EL (cell line): ENCODE data around the gene TLR10.
A peak's percentile ranks its signal among the peaks of the same experiment; 100 is the strongest.
"Not testable (repeated sequence)": the region's sequence is repeated elsewhere in the genome, so short reads cannot be mapped to it uniquely, and the experiment has no call there.

ENCODE experiments used
- DNase-seq: peaks from one replicate; pipeline ENCODE4 v3.0.0-alpha.2; 2016

Gene TLR10, protein sequence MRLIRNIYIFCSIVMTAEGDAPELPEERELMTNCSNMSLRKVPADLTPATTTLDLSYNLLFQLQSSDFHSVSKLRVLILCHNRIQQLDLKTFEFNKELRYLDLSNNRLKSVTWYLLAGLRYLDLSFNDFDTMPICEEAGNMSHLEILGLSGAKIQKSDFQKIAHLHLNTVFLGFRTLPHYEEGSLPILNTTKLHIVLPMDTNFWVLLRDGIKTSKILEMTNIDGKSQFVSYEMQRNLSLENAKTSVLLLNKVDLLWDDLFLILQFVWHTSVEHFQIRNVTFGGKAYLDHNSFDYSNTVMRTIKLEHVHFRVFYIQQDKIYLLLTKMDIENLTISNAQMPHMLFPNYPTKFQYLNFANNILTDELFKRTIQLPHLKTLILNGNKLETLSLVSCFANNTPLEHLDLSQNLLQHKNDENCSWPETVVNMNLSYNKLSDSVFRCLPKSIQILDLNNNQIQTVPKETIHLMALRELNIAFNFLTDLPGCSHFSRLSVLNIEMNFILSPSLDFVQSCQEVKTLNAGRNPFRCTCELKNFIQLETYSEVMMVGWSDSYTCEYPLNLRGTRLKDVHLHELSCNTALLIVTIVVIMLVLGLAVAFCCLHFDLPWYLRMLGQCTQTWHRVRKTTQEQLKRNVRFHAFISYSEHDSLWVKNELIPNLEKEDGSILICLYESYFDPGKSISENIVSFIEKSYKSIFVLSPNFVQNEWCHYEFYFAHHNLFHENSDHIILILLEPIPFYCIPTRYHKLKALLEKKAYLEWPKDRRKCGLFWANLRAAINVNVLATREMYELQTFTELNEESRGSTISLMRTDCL

GRCh38 chr4:38782452-38783108 is at the start of gene TLR10:
TSS of gene TLR10 (minus strand) at chr4:38782990. CDS start at chr4:38775590, 7,400 bp downstream.
- peak; percentile 35 for DNase-seq

GRCh38 chr4:38832206-38832605 is 49.4 kb upstream of the TLR10 start:
- no peak for DNase-seq

DNA sequence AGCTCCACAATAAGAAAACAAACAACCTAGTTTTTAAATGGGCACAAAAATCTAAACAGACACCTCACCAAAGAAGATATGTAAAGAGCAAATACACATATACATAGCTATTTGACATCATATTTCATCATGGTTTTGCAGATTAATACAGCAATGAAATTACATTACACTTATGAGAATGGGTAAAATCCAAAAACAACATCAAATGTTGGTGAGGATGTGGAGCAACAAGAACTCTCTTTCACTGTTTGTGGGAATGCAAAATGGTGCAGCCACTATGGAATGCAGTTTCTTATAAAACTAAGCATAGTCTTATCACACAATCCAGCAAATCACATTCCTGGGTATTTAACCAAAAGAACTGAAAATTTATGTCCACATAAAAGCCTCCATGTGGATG is 48.9 kb upstream of the TLR10 start:
- peak; percentile 54 for DNase-seq

DNA sequence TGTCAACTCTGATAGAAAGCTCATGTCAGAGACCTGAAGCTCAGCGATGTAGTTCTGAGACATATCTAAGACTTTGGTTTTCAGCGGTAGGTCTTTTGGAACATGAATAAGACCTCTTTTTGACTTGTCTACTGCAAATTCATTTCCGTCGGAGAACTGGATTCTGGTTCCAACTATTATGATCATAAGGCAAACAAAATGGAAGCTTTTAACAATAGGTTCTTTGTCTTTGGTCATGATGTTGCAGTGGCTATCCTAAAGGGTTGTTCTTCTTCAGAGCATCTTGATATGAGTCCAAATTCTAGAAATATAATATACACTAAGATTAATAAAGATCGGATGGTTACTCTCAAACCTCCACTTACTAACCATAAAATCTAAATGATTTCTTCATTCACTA is 46.4 kb upstream of the TLR10 start:
- DNase-seq: no peak

DNA sequence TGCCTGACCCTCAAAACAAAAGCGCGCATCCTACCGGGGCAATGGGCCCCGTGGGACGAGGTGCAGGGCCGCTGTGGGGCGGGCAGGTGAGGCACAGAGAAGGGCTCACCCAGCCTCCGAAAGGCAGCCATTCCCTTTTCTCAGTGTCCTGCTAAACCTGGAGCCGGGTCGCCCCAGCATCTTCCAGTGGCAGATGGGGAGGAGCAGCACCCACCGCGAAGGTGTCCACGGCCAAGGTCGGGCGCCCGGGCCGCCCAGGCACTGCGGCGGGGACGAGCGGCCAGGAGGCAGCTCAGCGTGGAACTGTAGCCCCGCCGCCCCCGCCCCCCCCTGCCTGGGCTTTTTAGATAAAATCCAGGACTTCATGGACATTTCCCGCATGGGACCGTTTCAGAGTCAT is 41.0 kb upstream of the TLR10 start:
- DNase-seq: no peak

DNA sequence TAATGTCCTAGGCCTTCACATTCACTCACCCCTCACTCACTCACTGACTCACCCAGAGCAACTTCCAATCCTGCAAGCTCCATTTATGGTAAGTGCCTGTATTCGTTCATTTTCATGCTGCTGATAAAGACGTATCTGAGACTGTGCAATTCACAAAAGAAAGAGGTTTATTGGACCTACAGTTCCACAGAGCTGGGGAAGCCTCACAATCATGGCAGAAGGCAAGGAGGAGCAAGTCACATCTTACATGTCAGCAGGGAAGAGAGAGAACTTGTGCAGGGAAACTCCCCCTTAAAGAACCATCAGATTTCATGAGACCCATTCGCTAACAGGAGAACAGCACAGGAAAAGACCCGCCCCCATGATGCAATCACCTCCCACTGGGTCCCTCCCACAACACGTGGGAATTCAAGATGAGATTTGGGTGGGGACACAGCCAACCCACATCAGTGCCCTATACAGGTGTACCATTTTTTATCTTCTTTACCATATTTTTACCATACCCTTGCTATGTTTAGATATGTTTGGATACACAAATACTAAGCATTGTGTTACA is 40.0 kb upstream of the TLR10 start:
- DNase-seq: no peak

- DNase-seq: no peak
Measured at GRCh38 chr4:38821739-38822138, 38.9 kb upstream of the TLR10 start.

DNA sequence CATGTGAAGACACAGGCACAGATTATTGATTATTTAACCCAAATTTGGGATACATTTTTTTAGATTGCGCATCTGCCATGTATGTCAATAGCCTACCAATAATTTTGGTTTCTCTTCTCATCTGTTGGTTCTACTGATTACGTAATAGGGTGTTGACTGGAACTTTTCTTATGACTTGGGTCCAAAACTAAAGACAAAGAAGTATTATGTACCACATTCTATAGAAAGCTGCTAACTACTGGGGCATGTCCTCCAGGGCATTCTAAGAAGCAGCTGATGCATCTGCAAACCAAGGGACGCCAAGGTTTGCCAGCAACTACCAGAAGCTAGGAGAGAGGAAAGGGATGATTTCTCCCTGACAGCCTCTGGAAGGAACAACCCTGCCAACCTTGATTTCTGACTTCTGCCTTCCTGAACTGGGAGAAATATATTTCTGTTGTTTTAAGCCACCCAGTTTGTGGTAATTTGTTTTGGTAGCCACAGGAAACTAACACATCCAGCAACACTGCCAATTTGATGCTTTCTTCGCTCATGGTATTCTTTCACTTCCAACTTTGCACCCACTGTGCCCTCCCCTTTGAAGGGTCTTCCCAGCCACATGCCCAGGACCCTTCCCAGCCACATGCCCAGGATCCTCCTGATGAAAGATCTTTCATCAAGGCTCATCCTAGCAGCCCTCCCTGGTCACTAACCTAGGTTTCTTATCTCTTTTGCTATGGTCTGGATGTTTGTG is 37.7 kb upstream of the TLR10 start:
- DNase-seq: no peak

- DNase-seq: peak; percentile 66
Measured at GRCh38 chr4:38819569-38819968, 36.8 kb upstream of the TLR10 start.

DNA sequence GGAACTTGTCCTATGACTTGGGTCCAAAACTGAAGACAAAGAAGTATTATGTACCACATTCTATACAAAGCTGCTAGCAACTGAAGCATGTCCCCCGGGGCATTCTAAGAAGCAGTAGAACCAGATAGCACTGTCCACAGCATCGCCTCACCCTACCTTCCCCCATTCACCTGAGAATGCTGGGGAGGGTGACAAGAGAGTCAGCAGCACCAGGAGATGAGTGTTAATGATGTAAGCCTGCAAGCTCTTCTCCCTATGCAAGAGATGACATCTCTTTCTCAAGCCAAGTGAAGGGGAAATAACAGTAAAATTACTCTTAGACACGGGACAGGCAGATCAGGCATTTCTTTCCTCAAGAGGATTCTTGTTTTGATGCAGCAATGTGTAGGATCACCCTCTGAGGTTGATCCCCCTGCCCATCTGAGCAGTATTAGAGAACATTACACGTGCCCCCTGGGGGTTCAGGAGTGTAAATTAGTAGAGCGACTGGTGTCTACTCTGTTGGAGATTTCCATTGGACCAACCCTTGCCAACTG is 35.7 kb upstream of the TLR10 start:
- no peak for DNase-seq

- no peak for DNase-seq
Measured at GRCh38 chr4:38815885-38816782, 33.3 kb upstream of the TLR10 start.

DNA sequence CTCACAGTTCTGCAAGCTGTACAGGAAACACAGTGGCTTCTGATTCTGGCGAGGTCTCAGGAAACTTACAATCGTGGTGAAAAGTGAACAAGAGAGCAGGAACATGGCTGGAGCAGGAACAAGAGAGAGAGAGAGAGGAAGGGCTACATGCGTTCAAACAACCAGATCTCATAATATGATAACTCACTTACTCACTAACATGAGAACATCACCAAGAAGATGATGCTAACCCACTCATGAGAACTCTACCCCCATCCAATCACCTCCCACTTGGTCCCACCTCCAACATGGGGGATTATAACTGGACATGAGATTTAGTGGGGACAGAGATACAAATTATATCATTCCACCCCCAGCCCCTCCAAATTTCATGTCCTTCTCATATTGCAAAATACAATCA is 31.6 kb upstream of the TLR10 start:
- no peak for DNase-seq

- DNase-seq: no peak
Measured at GRCh38 chr4:38811297-38811696, 28.5 kb upstream of the TLR10 start.

GRCh38 chr4:38807462-38807861 is 24.7 kb upstream of the TLR10 start:
- not testable (repeated sequence) for DNase-seq

DNA sequence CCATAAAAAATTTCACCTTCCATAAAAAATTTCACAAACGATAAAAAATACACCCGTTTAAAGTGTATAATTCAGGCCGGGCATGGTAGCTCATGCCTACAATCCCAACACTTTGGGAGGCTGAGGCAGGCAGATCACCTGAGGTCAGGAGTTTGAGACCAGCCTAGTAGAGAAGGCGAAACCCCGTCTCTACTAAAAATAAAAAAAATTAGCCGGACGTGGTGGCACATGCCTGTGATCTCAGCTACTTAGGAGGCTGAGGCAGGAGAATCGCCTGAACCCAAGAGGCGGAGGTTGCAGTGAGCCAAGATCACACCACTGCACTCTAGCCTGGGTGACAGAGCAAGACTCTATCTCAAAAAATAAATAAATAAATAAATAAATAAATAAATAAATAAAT is 23.5 kb upstream of the TLR10 start:
- DNase-seq: not testable (repeated sequence)

GRCh38 chr4:38805530-38806145 is 22.8 kb upstream of the TLR10 start:
- DNase-seq: peak; percentile 14

DNA sequence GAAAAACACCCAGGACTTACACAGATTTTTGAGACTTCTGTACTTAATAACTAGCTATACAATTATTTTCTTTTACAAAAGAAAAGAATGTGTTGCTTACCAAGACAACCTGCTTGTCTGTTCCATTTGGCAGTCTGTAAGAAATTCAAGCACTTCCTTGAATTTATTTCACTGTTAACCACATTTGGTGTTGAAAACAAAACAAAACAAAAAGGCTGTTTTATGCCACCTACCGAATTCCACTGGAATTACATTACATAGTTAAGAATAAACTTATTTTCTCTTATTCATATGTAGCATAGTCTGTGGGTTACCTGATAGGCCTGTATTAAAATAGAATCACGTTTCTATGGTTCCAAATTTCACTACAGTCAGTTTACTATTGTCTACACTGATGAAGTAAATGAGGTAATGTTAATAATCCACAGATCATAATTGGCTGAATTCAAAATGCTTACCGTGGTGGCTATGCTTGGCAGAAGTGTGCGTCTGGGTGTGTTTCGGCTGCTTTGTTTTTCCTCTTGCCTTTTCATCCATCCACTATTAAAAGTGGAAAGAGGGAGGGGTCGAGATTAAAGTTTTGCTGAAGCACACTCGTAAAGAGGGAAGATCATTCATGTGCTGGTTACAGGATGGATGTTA is 22.0 kb upstream of the TLR10 start, which contains the start of gene TLR1:
Gene TLR1, minus strand, starts transcription at position 138 of the 642 bp plus-strand sequence. CDS start 5,960 bp downstream, outside the sequence.
- DNase-seq: peak; percentile 55

- no peak for DNase-seq
Measured at GRCh38 chr4:38803833-38804653, 21.3 kb upstream of the TLR10 start.
